ENCODE data around the gene ZSCAN18.

- TF ChIP-seq CTCF (conservative IDR thresholded peaks at IDR 0.05; ENCODE audit: low read length) (no peak), EZH2phosphoT487 (IDR thresholded peaks at IDR 0.05; ENCODE audit: borderline replicate concordance) (no peak)
Measured at GRCh38 chr19:58037927-58038687, 59.9 kb downstream of the ZSCAN18 start.
